Nephron (organoid): ENCODE measurements around the gene C18orf54.

ENCODE experiments used
- H3K27ac Mint-ChIP-seq, 3 experiments: 2 replicates each; pipeline ENCODE4 v1.8.0; 2020; ENCODE audit warnings: mixed read lengths in 3 of 3, mild to moderate bottlenecking in 2 of 3, moderate library complexity in 1 of 3
- H3K27me3 Mint-ChIP-seq: 2 replicates; pipeline ENCODE4 v1.8.0; 2021; ENCODE audit warnings: low read depth, mild to moderate bottlenecking, moderate library complexity, mixed read lengths
- H3K36me3 Mint-ChIP-seq: 2 replicates; pipeline ENCODE4 v1.8.0; 2020; ENCODE audit warnings: low read depth, mixed read lengths
- H3K4me1 Mint-ChIP-seq: 2 replicates; pipeline ENCODE4 v1.8.0; 2020; ENCODE audit warnings: mixed read lengths
- H3K4me3 Mint-ChIP-seq, 3 experiments: 2 replicates each; pipeline ENCODE4 v1.8.0; 2020; ENCODE audit warnings: mild to moderate bottlenecking in 3 of 3, mixed read lengths in 3 of 3, moderate library complexity in 2 of 3
- H3K9me3 Mint-ChIP-seq: 2 replicates; pipeline ENCODE4 v1.8.0; 2020; ENCODE audit warnings: mixed read lengths
- TF ChIP-seq, protein P1 (sequence below), 3 experiments: fragments of 200-600 bp; sonication (generic); IDR thresholded peaks; one replicate each; pipeline ENCODE4 v1.5.0; 2021; ENCODE audit warnings: antibody characterized with exemption in 3 of 3; ENCODE audit not compliant: unreplicated experiment in 3 of 3

Gene C18orf54

DNA sequence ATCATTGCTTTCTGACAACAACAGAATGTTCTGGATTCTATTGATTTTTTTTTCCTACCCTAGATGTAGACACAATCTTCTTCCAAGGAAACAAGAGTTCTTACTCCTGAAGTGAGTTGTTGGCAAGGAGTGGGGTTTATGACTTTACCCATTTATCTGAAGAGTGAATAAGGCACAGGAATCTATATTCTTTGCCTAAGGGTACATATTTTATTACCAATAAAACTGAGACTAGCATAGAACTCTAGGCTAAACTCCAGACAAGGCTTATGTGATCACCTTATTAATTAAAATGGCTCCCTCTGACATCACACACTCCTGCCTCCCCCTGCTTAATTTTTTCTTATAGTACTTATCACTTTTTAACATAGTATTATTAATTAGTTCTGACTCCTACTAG lies 47.6 kb downstream of the C18orf54 start:
- Mint-ChIP-seq H3K27me3 (no peaks in the 10 kb centered on the region), H3K4me3 (no peak overlapping the region), H3K27ac (no peak overlapping the region), H3K36me3 (no peaks in the 10 kb centered on the region), H3K9me3 (no peaks in the 10 kb centered on the region), H3K4me1 (no peaks in the 10 kb centered on the region)
- TF ChIP-seq, protein P1, sequence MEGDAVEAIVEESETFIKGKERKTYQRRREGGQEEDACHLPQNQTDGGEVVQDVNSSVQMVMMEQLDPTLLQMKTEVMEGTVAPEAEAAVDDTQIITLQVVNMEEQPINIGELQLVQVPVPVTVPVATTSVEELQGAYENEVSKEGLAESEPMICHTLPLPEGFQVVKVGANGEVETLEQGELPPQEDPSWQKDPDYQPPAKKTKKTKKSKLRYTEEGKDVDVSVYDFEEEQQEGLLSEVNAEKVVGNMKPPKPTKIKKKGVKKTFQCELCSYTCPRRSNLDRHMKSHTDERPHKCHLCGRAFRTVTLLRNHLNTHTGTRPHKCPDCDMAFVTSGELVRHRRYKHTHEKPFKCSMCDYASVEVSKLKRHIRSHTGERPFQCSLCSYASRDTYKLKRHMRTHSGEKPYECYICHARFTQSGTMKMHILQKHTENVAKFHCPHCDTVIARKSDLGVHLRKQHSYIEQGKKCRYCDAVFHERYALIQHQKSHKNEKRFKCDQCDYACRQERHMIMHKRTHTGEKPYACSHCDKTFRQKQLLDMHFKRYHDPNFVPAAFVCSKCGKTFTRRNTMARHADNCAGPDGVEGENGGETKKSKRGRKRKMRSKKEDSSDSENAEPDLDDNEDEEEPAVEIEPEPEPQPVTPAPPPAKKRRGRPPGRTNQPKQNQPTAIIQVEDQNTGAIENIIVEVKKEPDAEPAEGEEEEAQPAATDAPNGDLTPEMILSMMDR (IDR thresholded peaks at IDR 0.05; ENCODE audit: unreplicated experiment in 3 of 3) = no peak

DNA sequence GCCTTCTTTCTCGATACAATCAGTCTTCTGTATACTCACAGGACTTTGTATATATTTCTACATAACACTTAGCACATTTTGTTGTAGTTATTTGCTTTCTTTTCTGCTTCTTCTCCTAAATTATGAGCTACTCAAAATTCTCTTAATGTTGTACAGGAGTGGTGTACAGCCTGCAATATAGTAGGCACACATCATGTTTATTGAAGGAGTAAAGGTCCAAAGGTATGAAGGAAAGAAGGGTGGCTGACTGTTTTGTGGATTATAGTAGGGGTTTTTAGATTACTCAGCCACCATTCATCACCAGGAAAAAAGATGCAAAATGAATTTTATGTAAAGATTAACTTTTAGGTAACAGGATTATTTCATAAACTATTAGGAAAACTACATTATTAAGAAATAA lies 54.1 kb downstream of the C18orf54 start:
- no peak overlapping the region for H3K4me3 Mint-ChIP-seq
- H3K4me1 Mint-ChIP-seq = peaks cover 11% of the 10 kb centered on the region
- no peaks in the 10 kb centered on the region for H3K36me3 Mint-ChIP-seq
- no peaks in the 10 kb centered on the region for H3K27me3 Mint-ChIP-seq
- peak overlapping the region in 1 of 3 experiments; percentile 47 for H3K27ac Mint-ChIP-seq
- H3K9me3 Mint-ChIP-seq = no peaks in the 10 kb centered on the region
- TF ChIP-seq, protein P1 (IDR thresholded peaks at IDR 0.05; ENCODE audit: unreplicated experiment in 3 of 3) = no peak

GRCh38 chr18:54415086-54415485 lies 57.4 kb downstream of the C18orf54 start:
- peak overlapping the region in 2 of 3 experiments; percentile 62 to 95 for H3K27ac Mint-ChIP-seq
- no peaks in the 10 kb centered on the region for H3K36me3 Mint-ChIP-seq
- H3K9me3 Mint-ChIP-seq = no peaks in the 10 kb centered on the region
- H3K4me3 Mint-ChIP-seq = no peak overlapping the region
- peaks cover 19% of the 10 kb centered on the region for H3K4me1 Mint-ChIP-seq
- TF ChIP-seq, protein P1 (IDR thresholded peaks at IDR 0.05; ENCODE audit: unreplicated experiment in 3 of 3) = no peak
- no peaks in the 10 kb centered on the region for H3K27me3 Mint-ChIP-seq

DNA sequence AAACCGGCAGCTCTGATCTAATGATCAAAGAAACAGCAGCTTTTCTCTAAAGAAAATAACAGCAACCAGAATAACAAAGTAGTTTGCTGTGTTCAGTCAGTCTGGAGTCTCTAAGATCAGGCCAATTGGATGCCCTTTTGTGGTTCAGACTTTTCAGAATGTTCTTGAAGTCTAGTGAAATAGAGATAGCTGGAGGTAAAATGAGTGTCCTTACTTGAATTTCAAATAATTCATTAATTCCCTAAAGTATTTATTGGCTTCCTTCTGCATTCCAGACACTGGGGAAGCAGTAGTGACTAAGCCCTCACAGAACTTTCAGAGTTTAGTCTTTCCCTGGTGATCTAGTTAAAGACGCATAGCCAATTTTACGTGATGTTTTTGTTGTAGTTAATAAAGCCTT lies 58.7 kb downstream of the C18orf54 start:
- Mint-ChIP-seq H3K36me3 (no peaks in the 10 kb centered on the region), H3K9me3 (no peaks in the 10 kb centered on the region), H3K27me3 (no peaks in the 10 kb centered on the region), H3K4me1 (peaks cover 19% of the 10 kb centered on the region), H3K4me3 (no peak overlapping the region), H3K27ac (peak overlapping the region; percentile 43 to 95 (median 62))
- TF ChIP-seq, protein P1 (IDR thresholded peaks at IDR 0.05; ENCODE audit: unreplicated experiment in 3 of 3) = no peak

DNA sequence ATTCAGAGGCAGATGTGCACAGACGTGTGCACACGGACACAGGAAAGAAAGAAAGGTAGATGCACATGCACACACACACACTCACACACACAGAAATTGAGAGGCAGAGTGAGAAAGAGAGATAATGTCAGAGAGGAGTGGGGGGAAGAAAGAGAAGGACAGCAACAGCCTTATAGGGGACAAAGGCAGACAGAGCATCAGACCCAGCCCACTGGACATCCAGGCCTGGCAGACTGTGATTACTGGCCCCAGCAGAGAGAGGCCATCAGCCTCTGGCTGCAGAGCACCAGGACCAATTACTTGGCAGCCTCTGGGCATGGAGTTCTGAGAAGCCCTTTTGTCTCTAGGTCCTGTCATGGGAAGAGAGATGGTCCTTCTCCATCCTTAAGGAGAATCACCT lies 66.1 kb downstream of the C18orf54 start:
- TF ChIP-seq, protein P1 (IDR thresholded peaks at IDR 0.05; ENCODE audit: unreplicated experiment in 3 of 3) = no peak
- Mint-ChIP-seq H3K4me1 (no peaks in the 10 kb centered on the region), H3K27ac (no peak overlapping the region), H3K9me3 (no peaks in the 10 kb centered on the region), H3K4me3 (no peak overlapping the region), H3K27me3 (peaks cover 7% of the 10 kb centered on the region), H3K36me3 (no peaks in the 10 kb centered on the region)

- Mint-ChIP-seq H3K4me1 (no peaks in the 10 kb centered on the region), H3K4me3 (no peak overlapping the region), H3K9me3 (no peaks in the 10 kb centered on the region), H3K27ac (no peak overlapping the region), H3K27me3 (peaks cover 7% of the 10 kb centered on the region), H3K36me3 (no peaks in the 10 kb centered on the region)
- TF ChIP-seq, protein P1 (IDR thresholded peaks at IDR 0.05; ENCODE audit: unreplicated experiment in 3 of 3) = no peak
Measured at GRCh38 chr18:54426085-54426665, 68.5 kb downstream of the C18orf54 start.
